GM12874 (cell line): ENCODE measurements around the gene CNTNAP5.

Experiments
- TF ChIP-seq, protein P1 (sequence below): IDR thresholded peaks from 2 replicates; pipeline ENCODE4 v1.5.1; 2011; ENCODE audit warnings: low read depth, mild to moderate bottlenecking, control low read depth, low read length, moderate library complexity; ENCODE audit not compliant: insufficient read depth

Gene CNTNAP5

DNA sequence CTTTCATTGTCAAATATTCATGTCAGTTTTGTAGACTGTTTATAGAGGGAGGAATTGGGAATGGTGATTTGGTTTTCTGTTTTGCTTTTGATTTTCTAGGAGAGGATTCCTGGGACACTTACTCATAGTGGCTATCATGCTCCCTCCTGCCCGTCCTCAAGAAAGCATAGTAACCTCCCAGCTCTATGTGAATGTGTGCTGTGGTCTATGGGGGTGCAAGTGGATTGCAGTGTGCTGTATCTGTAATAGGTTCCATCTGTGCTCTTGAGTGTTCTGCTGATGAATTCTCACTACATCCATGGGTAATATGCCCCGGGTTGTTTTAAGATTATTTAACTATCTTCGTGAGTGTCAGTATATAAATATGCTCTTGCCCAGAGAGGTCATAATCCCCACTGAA is 811.3 kb downstream of the CNTNAP5 start:
- TF ChIP-seq, protein P1, sequence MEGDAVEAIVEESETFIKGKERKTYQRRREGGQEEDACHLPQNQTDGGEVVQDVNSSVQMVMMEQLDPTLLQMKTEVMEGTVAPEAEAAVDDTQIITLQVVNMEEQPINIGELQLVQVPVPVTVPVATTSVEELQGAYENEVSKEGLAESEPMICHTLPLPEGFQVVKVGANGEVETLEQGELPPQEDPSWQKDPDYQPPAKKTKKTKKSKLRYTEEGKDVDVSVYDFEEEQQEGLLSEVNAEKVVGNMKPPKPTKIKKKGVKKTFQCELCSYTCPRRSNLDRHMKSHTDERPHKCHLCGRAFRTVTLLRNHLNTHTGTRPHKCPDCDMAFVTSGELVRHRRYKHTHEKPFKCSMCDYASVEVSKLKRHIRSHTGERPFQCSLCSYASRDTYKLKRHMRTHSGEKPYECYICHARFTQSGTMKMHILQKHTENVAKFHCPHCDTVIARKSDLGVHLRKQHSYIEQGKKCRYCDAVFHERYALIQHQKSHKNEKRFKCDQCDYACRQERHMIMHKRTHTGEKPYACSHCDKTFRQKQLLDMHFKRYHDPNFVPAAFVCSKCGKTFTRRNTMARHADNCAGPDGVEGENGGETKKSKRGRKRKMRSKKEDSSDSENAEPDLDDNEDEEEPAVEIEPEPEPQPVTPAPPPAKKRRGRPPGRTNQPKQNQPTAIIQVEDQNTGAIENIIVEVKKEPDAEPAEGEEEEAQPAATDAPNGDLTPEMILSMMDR, result no peak

DNA sequence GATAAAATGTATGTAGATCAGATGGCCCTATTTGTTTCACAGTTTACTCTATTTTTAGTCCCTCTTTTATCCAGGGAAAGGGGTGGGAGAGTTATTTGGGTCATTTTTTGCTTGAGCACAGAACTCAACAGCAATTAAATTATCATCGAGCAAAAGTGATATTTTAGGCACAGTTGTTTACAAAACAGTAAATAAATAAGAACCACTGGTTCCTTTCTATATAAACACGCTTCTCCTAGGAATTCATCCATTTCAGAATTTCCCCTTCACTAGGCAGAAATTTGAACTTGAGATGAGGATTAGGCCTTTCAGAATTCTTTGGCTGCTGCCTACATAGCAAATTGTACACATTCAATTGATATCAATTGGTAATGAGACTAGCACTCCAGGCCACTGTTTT is 812.4 kb downstream of the CNTNAP5 start:
- TF ChIP-seq, protein P1, result no peak

DNA sequence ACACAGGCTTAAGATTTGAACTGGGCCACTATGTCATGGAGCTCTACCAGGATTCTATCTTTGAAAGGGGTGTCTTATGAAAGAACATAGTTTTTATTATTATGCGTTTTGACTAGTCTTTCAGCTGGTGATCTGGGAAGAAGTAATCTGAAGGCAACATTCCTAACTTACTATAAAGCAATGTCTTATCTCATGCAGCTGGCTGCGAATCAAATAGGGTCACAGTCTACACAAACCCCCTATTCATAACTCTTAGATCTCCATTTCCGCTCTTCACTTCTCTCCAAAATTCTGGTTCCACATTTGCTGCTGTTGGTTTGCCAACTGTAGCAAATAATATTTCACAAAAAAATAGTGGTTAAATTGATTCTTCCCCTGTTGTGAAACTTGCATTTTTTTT is 813.3 kb downstream of the CNTNAP5 start:
- TF ChIP-seq, protein P1, result no peak

DNA sequence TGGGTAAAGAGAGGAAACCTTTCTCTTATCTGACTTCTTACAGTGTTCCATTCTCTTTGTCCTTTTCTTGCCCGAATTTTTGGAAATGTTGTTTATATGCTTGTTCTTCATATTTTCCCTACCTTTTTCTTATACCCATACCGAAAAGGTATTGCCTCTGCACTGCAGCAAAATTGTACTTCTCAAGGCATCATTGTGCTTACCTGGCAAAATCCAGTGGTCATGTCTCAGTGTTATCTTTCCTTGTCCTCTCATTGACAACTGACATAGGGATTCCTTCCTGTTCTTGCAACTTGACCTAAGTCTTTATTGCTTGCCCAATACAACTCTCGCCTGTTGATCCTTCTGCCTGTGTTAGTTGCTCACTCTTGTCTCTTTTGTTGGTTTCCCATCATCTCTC is 842.2 kb downstream of the CNTNAP5 start:
- TF ChIP-seq, protein P1, result no peak

DNA sequence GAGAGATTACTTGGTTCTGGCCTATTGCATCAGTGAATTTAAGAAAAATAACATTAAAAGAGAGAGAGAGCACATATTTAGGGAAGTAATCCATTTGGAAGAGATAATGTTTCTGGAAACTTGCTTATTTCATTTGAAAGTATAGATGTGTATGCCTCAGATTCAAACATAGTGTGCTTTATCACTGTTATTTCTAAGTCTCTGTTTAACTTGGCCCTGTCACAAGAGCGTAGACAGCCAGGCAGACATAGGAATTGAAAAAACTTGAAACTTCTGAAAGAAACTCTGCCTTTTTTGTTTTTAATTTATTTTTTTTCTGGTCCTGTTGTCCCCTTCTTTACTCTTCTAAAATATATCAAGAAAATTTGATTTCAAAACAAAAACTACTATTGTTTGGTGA is 849.1 kb downstream of the CNTNAP5 start:
- TF ChIP-seq, protein P1, result no peak

DNA sequence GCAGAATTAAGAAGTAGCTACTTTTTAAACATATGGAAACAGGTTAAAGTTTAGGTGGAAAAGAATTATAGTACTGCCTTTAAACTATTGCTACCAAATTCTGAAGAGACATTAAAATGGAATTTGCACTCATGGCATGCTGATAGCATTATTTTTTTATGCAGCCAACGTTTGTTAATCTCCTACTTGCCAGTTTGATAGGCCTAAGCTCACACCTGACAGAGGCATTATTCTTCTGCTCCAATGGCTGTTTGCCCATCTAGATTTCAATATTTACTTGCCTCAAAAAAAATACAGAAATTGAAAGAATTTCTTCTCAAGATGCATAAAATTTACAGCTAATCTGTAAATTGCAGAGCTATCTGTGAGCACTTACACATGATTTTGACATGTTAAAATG is 849.6 kb downstream of the CNTNAP5 start:
- TF ChIP-seq, protein P1, result no peak

DNA sequence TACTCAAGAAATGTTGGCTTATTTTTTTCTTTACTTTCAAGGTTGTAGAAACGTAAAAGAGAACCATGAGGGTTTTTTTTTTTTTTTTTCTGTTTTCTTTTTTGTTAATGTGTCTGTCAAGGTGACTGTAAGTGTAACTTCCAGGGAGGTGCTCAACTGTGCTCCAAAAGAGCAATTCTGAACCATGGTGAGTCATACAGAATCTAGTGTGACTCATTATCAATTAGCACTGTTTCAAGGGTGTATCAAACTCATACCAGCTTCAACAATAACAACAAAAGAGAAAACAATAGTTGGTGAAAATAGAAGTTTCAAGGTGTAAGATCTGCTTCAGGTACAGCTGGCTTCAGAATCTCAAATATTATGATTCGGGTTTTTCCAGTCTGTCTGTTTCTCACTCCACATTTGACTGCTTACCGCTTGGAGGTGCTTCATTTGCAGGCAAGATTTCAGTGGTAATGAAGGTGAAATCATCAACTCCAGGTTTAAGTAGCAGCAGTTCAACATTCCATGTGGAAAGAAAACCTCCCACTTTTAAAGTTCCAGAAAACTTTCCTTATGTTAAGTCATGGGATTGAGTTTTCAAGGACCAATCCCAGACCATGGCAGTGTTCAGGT is 850.6 kb downstream of the CNTNAP5 start:
- TF ChIP-seq, protein P1, result no peak

DNA sequence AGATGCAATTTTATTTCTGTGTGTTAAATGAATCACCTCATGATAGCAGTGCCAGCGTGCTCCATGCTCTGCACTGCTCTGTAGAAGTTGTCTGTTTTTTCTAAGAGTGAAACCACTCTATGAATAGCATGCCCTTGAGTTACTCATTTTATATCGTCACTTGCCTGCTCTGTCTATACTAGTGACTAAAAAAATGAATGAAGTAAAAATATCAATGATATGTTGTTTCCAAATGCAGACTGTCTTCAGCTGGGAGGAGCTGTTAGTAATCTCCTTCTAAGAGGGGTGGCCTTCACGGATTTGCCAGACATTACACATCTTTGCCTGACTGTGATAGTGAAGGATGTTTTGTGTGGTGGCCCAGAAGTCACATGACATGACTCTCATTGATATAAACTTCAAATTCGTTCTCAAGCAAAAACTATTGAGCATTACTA is 852.1 kb downstream of the CNTNAP5 start:
- TF ChIP-seq, protein P1, result no peak
